Measurements from ENCODE around the gene LRRC42.

GRCh38 chr1:53995683-53996082 lies 49.5 kb downstream of the LRRC42 start:
- TF ChIP-seq EZH2 (IDR thresholded peaks at IDR 0.05): no peak
- TF ChIP-seq POLR2AphosphoS5 (IDR thresholded peaks at IDR 0.05; ENCODE audit: borderline replicate concordance, low read depth, low read length): no peak

All from SK-N-MC (cell line).